B cell (primary cell): ENCODE measurements around the gene PPP1R27. TPM values are rescaled to one million over a fixed set of nuclear protein-coding genes. Genes with fewer than 3 reads are reported as not detected.

ENCODE experiments used
- ATAC-seq: fragments of 200-7000 bp; cut with Tn5 transposase; one replicate; pipeline ENCODE4 v1.10.0; 2021; ENCODE audit warnings: low read depth, mild to moderate bottlenecking, moderate number of reproducible peaks, moderate library complexity
- CTCF ChIA-PET: fragments of 350-600 bp; sonication (Branson Sonifier 250); formaldehyde crosslinking; loops from one replicate; lab custom pipeline; 2021; ENCODE audit warnings: antibody characterized with exemption, inconsistent platforms; lab: Charles Lee
- POLR2A ChIA-PET: fragments of 350-600 bp; sonication (Branson Sonifier 250); formaldehyde crosslinking; loops from one replicate; lab custom pipeline; 2021; ENCODE audit warnings: antibody characterized with exemption; lab: Charles Lee
- DNase-seq: peaks from one replicate; pipeline ENCODE4 v3.0.0; 2013
- H2AFZ ChIP-seq: 2 replicates; pipeline ENCODE4 v1.6.1; 2012; ENCODE audit warnings: mild to moderate bottlenecking, low read depth, low read length; ENCODE audit not compliant: insufficient read depth, poor library complexity, severe bottlenecking
- H3K27ac ChIP-seq, 2 donors: 1 replicate in 1 of 2; 2 replicates in 1 of 2; pipeline ENCODE4 v1.5.1; 2012 to 2013; ENCODE audit warnings: low read length in 2 of 2, mild to moderate bottlenecking in 2 of 2, moderate library complexity in 1 of 2
- H3K27me3 ChIP-seq, 4 experiments: fragments of 200-600 bp in 1 of 4; sonication (generic) in 1 of 4; replicated peaks in 1 of 4; 1 replicate in 2 of 4; 2 replicates in 2 of 4; pipeline versions ENCODE4 v1.6.1 to v1.7.0; 2013 to 2016; ENCODE audit warnings: low read length in 3 of 4, mild to moderate bottlenecking in 2 of 4, mixed read lengths in 1 of 4, moderate library complexity in 1 of 4; ENCODE audit not compliant: insufficient read depth in 4 of 4, control insufficient read depth in 3 of 4; ENCODE audit errors: control extremely low read depth in 1 of 4
- H3K36me3 ChIP-seq, 2 experiments: replicated peaks in 1 of 2; 1 replicate in 1 of 2; 2 replicates in 1 of 2; pipeline versions ENCODE4 v1.6.1 to v1.7.1; 2013; ENCODE audit warnings: low read length in 1 of 2; ENCODE audit not compliant: insufficient read depth in 2 of 2, control insufficient read depth in 1 of 2; ENCODE audit errors: control extremely low read depth in 1 of 2, extremely low read depth in 1 of 2
- H3K4me1 ChIP-seq, 2 donors: fragments of 200-600 bp in 1 of 2; sonication (generic) in 1 of 2; 1 replicate in 1 of 2; 2 replicates in 1 of 2; pipeline versions ENCODE4 v1.5.1 to v1.6.1; 2013 to 2017; ENCODE audit warnings: low read length in 2 of 2; ENCODE audit not compliant: control insufficient read depth in 2 of 2, insufficient read depth in 2 of 2
- H3K4me2 ChIP-seq: replicated peaks from 2 replicates; pipeline ENCODE3; 2012; ENCODE audit warnings: mild to moderate bottlenecking, low read depth, low read length; ENCODE audit not compliant: poor library complexity, severe bottlenecking
- H3K4me3 ChIP-seq, 5 experiments: fragments of 200-600 bp in 1 of 5; sonication (generic) in 1 of 5; 1 replicate in 3 of 5; 2 replicates in 2 of 5; pipeline versions ENCODE4 v1.5.1 to v1.7.0; 2011 to 2016; ENCODE audit warnings: low read length in 4 of 5, mild to moderate bottlenecking in 4 of 5, low read depth in 2 of 5, control low read depth in 1 of 5, moderate library complexity in 1 of 5; ENCODE audit not compliant: insufficient read depth in 1 of 5; ENCODE audit errors: control extremely low read depth in 1 of 5, extremely low read depth in 1 of 5
- H3K79me2 ChIP-seq: fragments of 200-600 bp; sonication (generic); one replicate; pipeline ENCODE4 v1.6.0; 2016; ENCODE audit warnings: low read length; ENCODE audit not compliant: control insufficient read depth, insufficient read depth
- H3K9ac ChIP-seq: fragments of 200-600 bp; sonication (generic); 2 replicates; pipeline ENCODE4 v1.6.1; 2017; ENCODE audit warnings: mild to moderate bottlenecking, low read length, moderate library complexity
- H3K9me3 ChIP-seq, 3 donors: one replicate each; pipeline versions ENCODE4 v1.6.1 to v1.7.1; 2013; ENCODE audit warnings: low read length in 2 of 3; ENCODE audit not compliant: control insufficient read depth in 2 of 3, insufficient read depth in 1 of 3; ENCODE audit errors: control extremely low read depth in 1 of 3
- H4K20me1 ChIP-seq: 2 replicates; pipeline ENCODE4 v1.6.0; 2012; ENCODE audit warnings: mild to moderate bottlenecking, low read length; ENCODE audit not compliant: insufficient read depth, control insufficient read depth, poor library complexity, severe bottlenecking
- H3K27ac Mint-ChIP-seq: one replicate; pipeline ENCODE4 v1.8.0; 2021; ENCODE audit warnings: mixed read lengths
- H3K27me3 Mint-ChIP-seq: one replicate; pipeline ENCODE4 v1.8.0; 2021; ENCODE audit warnings: mixed read lengths
- H3K4me1 Mint-ChIP-seq: one replicate; pipeline ENCODE4 v1.8.0; 2021; ENCODE audit warnings: mixed read lengths
- H3K4me3 Mint-ChIP-seq: one replicate; pipeline ENCODE4 v1.8.0; 2021; ENCODE audit warnings: mixed read lengths
- H3K9me3 Mint-ChIP-seq: one replicate; pipeline ENCODE4 v1.8.0; 2022; ENCODE audit warnings: mixed read lengths; ENCODE audit not compliant: insufficient read depth
- EZH2 ChIP-seq: IDR thresholded peaks from 2 replicates; pipeline ENCODE4 v1.6.1; 2012; ENCODE audit warnings: borderline replicate concordance, low read depth, mild to moderate bottlenecking, moderate library complexity, low read length; ENCODE audit not compliant: insufficient read depth, poor library complexity, severe bottlenecking
- WGBS: methylation state at CpG from one replicate; pipeline ENCODE4 v1.1.5; 2013; ENCODE audit warnings: missing lambda C conversion rate; ENCODE audit not compliant: insufficient coverage; 5-methylcytosine and 5-hydroxymethylcytosine counted together
- intact Hi-C: fragments of 100-400 bp; cut with micrococcal nuclease; formaldehyde crosslinking; loops from one replicate; pipeline ENCODE4 v1.10.0; 2022
- polyA plus RNA-seq: library from polyadenylated mRNA; depleted of rRNA; stranded (reverse); fragments of >200 nt; gene quantifications from 2 replicates; pipeline ENCODE4 v1.2.3, GENCODE V29; 2012
- total RNA-seq, 2 donors: library from RNA; stranded (reverse); fragments of 120-200 nt in 1 of 2; gene quantifications; 1 replicate in 1 of 2; 2 replicates in 1 of 2; pipeline versions ENCODE4 v1.2.3 to v1.2.4, GENCODE V29; 2013 to 2022
- TF ChIP-seq, protein P1 (sequence below): fragments of 200-600 bp; IDR thresholded peaks from one replicate; pipeline ENCODE4 v1.8.0; 2022; ENCODE audit warnings: antibody characterized with exemption, mild to moderate bottlenecking

PPP1R27 gene
- total and polyA plus RNA-seq, 2 donors (not counting 1 experiment from before 2014, with no cell fraction given): not detected

DNA sequence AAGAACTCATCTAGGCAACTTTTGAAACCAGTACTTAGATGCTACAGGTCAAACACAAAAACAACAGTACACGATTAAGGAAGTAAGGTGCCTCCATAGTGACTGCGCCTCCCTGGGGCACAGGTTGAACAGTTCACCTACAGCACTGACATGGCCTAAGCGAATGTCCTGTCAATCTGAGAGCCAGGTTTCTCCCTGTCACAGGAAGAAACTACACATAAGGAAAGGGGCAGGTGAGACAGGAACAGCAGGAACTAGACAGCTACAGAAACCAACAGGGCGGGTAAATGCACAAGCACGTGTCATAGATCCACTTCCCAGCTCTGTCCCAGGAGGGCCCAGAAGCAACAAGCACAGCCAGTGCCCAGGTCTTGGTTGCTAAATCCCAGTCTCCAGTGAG lies 44.3 kb upstream of the PPP1R27 start:
- POLR2A ChIA-PET: no interaction called here
- 82% methylated on average over 4 of the region's 5 CpGs for WGBS
- H4K20me1 ChIP-seq: no peaks in the 10 kb centered on the region
- H3K4me1 Mint-ChIP-seq: no peaks in the 10 kb centered on the region
- peaks cover 0 to 18% of the 10 kb centered on the region in 2 experiments for H3K36me3 ChIP-seq
- H3K4me1 ChIP-seq: no peaks in the 10 kb centered on the region
- H3K4me2 ChIP-seq: no peak overlapping the region
- H3K79me2 ChIP-seq: peaks cover 24% of the 10 kb centered on the region
- H3K27me3 Mint-ChIP-seq: no peaks in the 10 kb centered on the region
- no peaks in the 10 kb centered on the region for H3K27me3 ChIP-seq
- TF ChIP-seq EZH2: no peak
- TF ChIP-seq, protein P1, sequence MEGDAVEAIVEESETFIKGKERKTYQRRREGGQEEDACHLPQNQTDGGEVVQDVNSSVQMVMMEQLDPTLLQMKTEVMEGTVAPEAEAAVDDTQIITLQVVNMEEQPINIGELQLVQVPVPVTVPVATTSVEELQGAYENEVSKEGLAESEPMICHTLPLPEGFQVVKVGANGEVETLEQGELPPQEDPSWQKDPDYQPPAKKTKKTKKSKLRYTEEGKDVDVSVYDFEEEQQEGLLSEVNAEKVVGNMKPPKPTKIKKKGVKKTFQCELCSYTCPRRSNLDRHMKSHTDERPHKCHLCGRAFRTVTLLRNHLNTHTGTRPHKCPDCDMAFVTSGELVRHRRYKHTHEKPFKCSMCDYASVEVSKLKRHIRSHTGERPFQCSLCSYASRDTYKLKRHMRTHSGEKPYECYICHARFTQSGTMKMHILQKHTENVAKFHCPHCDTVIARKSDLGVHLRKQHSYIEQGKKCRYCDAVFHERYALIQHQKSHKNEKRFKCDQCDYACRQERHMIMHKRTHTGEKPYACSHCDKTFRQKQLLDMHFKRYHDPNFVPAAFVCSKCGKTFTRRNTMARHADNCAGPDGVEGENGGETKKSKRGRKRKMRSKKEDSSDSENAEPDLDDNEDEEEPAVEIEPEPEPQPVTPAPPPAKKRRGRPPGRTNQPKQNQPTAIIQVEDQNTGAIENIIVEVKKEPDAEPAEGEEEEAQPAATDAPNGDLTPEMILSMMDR: no peak
- DNase-seq (no peak), ATAC-seq (no peak)
- no peak overlapping the region for H3K27ac Mint-ChIP-seq
- no peaks in the 10 kb centered on the region for H3K9me3 ChIP-seq
- no peak overlapping the region for H2AFZ ChIP-seq
- H3K4me3 ChIP-seq: no peak overlapping the region
- intact Hi-C loops: no loop called here
- CTCF ChIA-PET: no interaction called here
- H3K27ac ChIP-seq: no peak overlapping the region
- no peaks in the 10 kb centered on the region for H3K9me3 Mint-ChIP-seq
- no peak overlapping the region for H3K9ac ChIP-seq
- no peak overlapping the region for H3K4me3 Mint-ChIP-seq

DNA sequence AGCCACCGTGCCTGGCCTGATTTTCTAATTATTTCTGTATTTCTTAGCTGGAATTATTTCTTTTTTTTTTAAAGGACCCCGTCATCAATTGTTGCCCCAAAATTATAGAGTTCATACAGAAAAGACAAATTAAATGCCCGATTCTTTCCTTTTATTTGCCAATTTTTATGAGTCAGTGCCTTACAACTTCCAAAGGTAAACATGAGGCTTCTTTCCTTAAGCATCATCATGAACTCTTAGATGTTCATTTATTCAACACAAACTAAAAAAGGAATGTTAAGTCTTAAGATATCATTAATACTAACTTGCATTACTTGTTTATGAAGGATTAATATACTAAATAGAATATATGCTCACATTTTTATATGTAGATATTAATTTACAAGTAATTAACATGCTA lies 43.4 kb upstream of the PPP1R27 start:
- no peak for DNase-seq

More for the DNA sequence above, 43.4 kb upstream of the PPP1R27 start:
- ATAC-seq: no peak
- intact Hi-C loops: no loop called here
- CTCF ChIA-PET: no interaction called here
- Mint-ChIP-seq H3K9me3 (no peaks in the 10 kb centered on the region), H3K27me3 (no peaks in the 10 kb centered on the region), H3K4me1 (peaks cover 3% of the 10 kb centered on the region), H3K4me3 (no peak overlapping the region), H3K27ac (no peak overlapping the region)
- TF ChIP-seq, protein P1: no peak
- no peak for TF ChIP-seq EZH2
- peaks cover 0 to 14% of the 10 kb centered on the region in 2 experiments for H3K36me3 ChIP-seq
- no peak overlapping the region for H3K9ac ChIP-seq
- POLR2A ChIA-PET: no interaction called here
- peaks cover 0 to 1% of the 10 kb centered on the region in 2 donors for H3K4me1 ChIP-seq
- H3K4me3 ChIP-seq: no peak overlapping the region
- no peak overlapping the region for H2AFZ ChIP-seq
- no peaks in the 10 kb centered on the region for H3K9me3 ChIP-seq
- WGBS: 100% methylated on average over 1 of the region's 3 CpGs
- H3K27me3 ChIP-seq: no peaks in the 10 kb centered on the region
- no peaks in the 10 kb centered on the region for H4K20me1 ChIP-seq
- peaks cover 24% of the 10 kb centered on the region for H3K79me2 ChIP-seq
- H3K4me2 ChIP-seq: no peak overlapping the region
- no peak overlapping the region for H3K27ac ChIP-seq
